HG03460 (cell line): ENCODE measurements around the gene FYN.

Source experiments
- ATAC-seq: cut with Tn5 transposase; IDR thresholded peaks from one replicate; pipeline ENCODE4 v1.9.1; 2021; ENCODE audit not compliant: unreplicated experiment

The FYN gene

GRCh38 chr6:111713236-111713635 lies 160.0 kb downstream of the FYN start:
- ATAC-seq, result no peak

- no peak for ATAC-seq
Observed at GRCh38 chr6:111711984-111712752, 161.1 kb downstream of the FYN start.

- no peak for ATAC-seq
Observed at GRCh38 chr6:111711476-111711875, 161.8 kb downstream of the FYN start.

DNA sequence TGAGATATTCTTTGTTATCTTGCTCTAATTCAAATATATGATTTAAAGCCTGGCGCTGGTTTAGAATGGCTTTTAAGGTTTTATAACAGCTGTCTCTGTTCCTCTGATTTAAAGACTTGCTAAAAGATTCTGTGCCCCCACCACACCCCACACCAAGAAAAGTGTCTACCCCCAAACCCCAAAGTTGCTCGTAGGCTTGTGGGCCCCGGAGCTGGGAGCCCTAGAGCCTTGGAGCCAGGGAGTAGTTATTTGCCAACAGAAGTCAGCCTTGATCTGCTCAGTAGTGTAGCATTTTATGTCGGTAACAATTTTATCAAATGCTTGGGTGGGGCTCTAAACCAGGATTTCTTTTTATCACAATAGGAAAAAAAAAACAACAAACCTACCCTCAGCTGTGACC lies 162.3 kb downstream of the FYN start:
- ATAC-seq, result no peak

DNA sequence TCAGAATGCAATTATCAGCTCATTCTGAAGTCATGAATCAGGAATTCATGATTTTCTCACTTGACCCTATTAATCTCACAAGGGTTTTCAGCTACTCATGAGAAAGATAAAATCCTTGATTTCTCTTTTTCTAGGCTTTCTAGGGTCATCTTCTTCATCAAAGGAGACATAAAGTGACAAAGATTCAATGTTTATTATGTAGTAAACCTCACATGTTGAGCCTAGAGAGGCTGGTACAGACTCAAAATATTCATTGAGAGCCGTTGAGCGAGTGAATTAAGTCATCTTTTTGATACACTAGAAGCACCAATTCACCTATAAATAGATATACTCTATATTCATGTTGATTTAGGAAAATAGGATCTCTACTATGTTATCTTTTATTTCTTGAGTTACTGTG lies 162.8 kb downstream of the FYN start:
- no peak for ATAC-seq

DNA sequence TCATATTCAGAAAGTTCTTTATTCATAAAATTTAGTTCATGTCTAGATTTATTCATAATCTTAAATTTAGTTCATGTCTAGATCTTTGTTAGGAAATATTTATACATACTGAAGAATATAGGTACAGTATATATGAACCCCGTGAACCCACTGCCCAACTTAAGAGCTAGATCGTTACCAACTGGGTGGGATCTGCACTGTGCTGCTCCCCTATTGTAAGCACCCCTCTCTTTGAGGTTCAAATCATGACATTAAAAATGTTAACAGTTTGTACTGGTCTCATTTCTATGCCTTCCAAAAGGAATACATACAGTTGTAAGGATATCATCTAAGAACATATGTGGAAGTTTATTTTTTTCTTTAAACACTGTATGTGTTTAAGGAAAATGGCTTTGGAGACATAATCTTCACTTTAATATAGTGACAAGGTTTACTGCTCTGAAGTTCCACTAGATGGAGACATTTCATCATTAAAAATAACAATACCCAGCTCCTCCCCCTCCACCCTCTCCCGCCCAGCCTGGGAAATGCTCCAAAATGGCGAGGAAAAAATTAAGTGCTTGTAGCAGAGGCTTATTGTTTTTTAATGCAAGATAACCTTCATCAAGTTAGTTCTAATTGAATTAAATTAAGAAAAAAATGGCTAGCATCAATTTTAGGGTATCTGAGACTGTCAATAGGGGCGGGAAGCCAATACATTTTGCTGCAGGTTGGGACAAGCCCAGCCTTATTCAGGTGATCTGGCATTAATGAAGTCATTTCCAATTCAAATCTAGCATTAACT lies 163.4 kb downstream of the FYN start:
- peak; percentile 93 for ATAC-seq

DNA sequence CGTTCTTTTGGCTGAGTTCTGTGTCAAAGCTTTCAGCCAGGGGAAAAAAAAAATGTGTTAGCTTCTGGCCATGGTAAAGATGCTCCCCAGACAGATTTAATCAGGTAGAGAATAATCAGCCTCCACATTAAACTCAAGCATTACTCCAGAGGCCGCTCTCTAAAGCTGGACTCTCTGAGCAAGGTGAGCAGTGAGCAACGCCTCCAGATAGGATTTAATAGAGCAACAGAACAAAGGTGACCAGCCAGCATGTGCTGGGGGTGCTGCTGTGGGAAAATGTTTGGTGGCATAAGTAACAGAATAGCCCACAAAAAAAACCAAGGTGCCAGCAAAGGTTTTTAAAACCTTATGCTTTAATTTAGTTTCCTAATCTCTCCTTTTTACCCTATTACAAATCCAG lies 164.1 kb downstream of the FYN start:
- ATAC-seq, result no peak

DNA sequence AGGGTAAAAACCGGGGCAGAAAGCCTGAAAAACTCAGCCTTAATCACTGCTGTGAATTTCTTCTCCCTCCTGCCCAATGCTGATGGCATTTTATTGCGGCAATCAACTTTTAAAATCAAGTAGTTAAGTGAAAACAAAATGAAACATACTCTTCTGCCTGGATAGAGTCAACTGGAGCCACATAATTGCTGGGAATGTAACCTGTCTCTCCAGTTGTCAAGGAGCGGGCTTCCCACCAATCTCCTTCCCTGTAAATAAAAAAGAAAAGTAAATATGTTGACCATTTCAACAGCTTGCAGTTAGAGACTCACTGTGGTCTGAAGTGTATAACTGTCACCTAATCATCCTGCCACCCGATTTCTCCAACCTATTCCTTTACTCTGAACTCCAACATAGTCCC lies 165.5 kb downstream of the FYN start:
- ATAC-seq, result no peak

- ATAC-seq, result no peak
Observed at GRCh38 chr6:111706841-111707391, 166.3 kb downstream of the FYN start.

DNA sequence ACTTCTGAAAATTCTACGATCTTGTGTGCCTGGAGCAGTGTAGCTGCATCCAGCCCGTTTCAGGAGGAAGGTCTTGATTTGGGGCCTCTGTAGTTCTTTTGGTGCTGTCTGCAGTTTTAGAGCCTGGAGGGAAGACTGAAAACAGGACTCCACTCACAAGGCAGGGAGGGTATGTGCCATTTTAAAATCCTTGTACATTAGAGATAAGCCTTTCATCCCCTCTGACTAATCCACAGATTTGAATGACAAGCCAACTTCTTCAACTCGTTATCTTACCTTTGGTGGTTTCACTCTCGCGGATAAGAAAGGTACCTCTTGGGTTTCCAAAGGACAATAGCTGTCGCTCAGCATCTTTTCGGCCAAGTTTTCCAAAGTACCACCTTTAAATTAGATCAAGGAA lies 169.5 kb downstream of the FYN start:
- ATAC-seq, result no peak

DNA sequence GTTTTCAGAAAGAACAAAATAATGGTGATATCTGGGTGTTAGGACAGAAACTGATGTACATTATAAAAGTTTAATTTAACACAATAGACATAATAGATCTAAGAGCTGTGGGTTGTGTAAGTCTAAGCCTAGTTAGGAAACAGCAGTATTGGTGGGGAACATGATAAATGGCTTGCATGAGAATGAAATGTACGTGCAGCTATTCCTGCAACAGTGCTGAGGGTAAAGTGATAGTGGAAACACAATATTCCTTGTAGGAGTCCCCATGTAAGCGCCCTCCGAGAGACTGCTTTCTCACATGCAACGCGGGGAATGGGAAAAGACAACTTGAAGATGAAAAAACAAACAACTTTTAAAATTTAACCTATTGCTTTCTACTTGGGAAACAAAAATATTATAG lies 171.0 kb downstream of the FYN start:
- ATAC-seq, result no peak

DNA sequence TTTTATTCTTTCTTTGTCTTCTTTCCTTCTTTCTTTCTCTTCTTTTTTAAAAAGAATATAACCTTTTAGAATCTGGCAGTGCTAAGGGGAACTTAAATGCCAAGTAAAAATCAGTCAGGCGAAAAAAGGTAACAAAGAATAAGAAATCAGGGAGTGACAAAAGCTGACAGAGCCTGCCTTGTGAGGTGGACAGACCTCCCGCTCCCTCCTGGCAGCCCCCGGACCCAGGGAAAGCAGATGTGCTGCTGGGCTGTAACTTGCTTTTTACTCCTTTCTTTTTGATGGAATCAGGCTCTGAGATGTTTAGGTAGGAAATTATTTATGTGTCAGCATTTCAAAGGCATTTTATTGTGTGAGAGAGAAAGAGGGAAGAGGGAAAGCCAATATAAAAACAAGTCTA lies 172.1 kb downstream of the FYN start:
- no peak for ATAC-seq

DNA sequence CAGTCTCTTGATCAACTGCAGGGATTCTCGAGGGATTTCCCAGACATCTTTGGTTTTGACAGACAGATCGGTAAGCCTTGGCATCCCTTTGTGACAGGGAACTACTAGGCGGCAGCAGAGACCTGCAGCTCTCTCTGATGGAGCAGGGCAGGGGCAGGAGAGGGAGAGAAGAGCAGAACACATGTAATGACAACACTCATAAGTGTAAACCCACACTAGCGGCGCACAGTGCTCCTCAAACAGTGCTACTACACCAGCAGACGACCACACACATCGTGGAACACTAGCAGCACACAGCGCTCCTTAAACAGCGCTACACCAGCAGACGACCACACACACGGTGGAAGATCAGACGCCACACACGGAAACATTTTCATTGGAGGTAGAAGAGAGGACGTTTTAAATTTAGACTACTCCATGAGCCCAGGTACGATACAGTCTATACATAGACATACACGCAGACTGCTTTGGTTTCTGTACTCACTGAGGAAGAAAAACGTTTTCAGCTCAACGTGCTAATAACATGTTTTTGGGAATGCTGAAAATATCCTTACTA lies 173.0 kb downstream of the FYN start:
- no peak for ATAC-seq

GRCh38 chr6:111699123-111699522 lies 174.1 kb downstream of the FYN start:
- ATAC-seq, result no peak

DNA sequence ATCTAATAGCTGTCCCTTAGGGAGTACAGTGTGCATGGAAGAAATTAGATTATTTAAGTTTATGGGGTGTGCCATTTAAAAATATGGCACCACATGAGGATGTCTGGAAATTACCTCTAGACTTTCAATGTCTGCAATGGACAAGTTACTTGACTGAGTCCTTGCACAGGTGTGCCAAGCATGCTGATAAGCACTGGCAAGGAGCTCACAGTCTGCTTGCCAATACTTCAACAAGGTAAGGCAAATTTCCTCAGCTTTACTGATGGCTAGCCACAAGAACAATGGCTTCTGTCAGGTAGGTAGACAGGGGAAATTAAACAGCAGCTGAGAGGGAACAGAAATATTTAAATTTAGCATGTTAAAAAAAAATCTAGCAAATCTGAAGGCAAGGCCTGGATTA lies 176.4 kb downstream of the FYN start:
- ATAC-seq, result no peak

DNA sequence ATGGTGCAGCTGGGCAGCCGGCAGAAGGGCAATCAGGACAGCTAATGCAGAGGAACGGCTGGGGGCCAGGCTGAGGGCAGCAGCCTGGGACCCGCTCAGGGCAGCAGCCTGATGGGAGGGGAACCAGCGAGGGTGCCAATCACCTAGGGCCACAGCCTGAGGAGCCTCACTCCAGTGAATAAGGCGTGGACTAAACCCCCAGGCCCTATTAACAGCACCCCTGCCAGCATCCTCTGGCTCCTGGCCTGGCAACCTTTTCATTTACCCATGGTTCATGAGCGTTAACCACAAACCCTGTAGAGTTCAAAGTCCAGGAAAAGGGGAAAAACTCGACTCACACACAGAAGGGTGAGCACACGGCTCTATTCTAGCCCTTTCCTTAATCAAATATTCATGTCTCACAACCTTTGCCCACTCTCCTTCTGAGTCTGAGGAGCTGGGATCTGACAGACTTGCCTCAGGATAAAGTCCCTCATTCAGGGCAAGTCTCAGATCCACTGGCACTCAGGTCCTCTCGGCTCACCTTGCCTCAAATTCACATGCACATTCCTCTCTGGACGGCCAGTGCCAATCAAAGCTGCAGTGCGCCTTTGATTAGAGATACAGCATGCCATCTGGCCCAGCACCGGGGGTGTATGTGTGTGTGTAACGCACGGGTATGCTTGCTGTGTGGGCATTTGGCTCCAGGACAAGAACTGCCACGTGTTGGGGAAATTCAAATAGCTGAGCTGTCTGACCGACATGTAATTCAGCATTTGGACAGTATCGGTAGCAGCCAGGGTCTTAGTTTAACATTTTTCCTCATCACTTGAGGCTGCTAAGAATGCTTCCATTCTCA lies 180.7 kb downstream of the FYN start:
- ATAC-seq, result no peak

- no peak for ATAC-seq
Observed at GRCh38 chr6:111691345-111692225, 181.7 kb downstream of the FYN start.

GRCh38 chr6:111689946-111690345 lies 183.3 kb downstream of the FYN start:
- no peak for ATAC-seq

- no peak for ATAC-seq
Observed at GRCh38 chr6:111689419-111689818, 183.8 kb downstream of the FYN start.

DNA sequence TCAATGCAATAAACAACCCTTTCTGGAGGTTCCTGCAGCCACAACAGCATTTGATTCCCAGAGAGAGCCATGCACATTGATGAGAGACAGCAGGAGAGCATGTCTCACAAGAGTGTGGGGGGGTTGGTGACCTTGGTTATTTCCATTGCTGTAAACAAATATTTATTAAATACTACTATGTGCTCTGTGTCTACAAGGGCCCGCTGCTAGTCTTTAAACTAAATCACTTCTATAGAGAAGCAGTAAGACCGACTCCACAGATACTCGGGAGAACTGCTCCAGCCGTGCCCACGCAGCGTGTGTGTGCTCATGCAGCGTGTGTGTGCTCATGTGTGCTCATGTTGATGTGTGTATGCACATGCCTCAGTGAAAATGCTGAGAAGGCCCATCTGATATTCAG lies 184.9 kb downstream of the FYN start:
- ATAC-seq, result no peak
